Naive thymus-derived CD8-positive, alpha-beta T cell (primary cell): ENCODE measurements around the gene IGFBP5. TPM values are rescaled to one million over a fixed set of nuclear protein-coding genes. Genes with fewer than 3 reads are reported as not detected.
A peak's percentile ranks its signal among the peaks of the same experiment; 100 is the strongest.

Source experiments
- ATAC-seq, 2 donors: fragments of 150-1000 bp; cut with Tn5 transposase in 1 of 2; sonication (Bioruptor Pico), chemical (Tn5 transposase) in 1 of 2; 1 replicate in 1 of 2; 2 replicates in 1 of 2; pipeline ENCODE4 v1.10.0; 2021; ENCODE audit warnings: mild to moderate bottlenecking in 2 of 2, moderate library complexity in 2 of 2
- POLR2A ChIA-PET: fragments of 350-600 bp; sonication (Branson Sonifier 250); formaldehyde crosslinking; loops from one replicate; lab custom pipeline; 2021; ENCODE audit warnings: antibody characterized with exemption; lab: Charles Lee
- DNase-seq, 10 donors: peaks; one replicate each; pipeline versions ENCODE4 v3.0.0 to v3.0.0-alpha.2; 2020 to 2022
- H3K27ac Mint-ChIP-seq, 10 donors: one replicate each; pipeline ENCODE4 v1.8.0; 2020 to 2022; ENCODE audit warnings: mild to moderate bottlenecking in 10 of 10, mixed read lengths in 10 of 10, moderate library complexity in 4 of 10, inconsistent platforms in 1 of 10
- H3K27me3 Mint-ChIP-seq, 5 donors: one replicate each; pipeline ENCODE4 v1.8.0; 2021 to 2022; ENCODE audit warnings: mixed read lengths in 5 of 5
- H3K36me3 Mint-ChIP-seq, 3 donors: one replicate each; pipeline ENCODE4 v1.8.0; 2020 to 2022; ENCODE audit warnings: mixed read lengths in 3 of 3, mild to moderate bottlenecking in 2 of 3, inconsistent platforms in 1 of 3
- H3K4me1 Mint-ChIP-seq, 4 donors: one replicate each; pipeline ENCODE4 v1.8.0; 2021 to 2022; ENCODE audit warnings: mixed read lengths in 4 of 4
- H3K4me3 Mint-ChIP-seq, 10 donors: one replicate each; pipeline ENCODE4 v1.8.0; 2020 to 2022; ENCODE audit warnings: mild to moderate bottlenecking in 10 of 10, mixed read lengths in 10 of 10, moderate library complexity in 6 of 10, inconsistent platforms in 1 of 10
- H3K9me3 Mint-ChIP-seq, 9 donors: one replicate each; pipeline ENCODE4 v1.8.0; 2020 to 2022; ENCODE audit warnings: mixed read lengths in 9 of 9, mild to moderate bottlenecking in 3 of 9, inconsistent platforms in 1 of 9, moderate library complexity in 1 of 9
- polyA plus RNA-seq, 3 donors: library from polyadenylated mRNA; unstranded; fragments of 300-500 nt; fragmentation: Illumina TruSeq; gene quantifications; one replicate each; pipeline ENCODE4 v1.2.3, GENCODE V29; 2021
- total RNA-seq, 8 experiments: library from RNA in 2 of 8; stranded (reverse) in 2 of 8; gene quantifications; one replicate each; pipeline ENCODE4 v1.2.3 and lab custom pipeline; 2021 to 2026

Gene IGFBP5
- total and polyA plus RNA-seq, 5 experiments from 2014 or later: not detected

GRCh38 chr2:216680951-216681629, 14.3 kb downstream of the IGFBP5 start:
- DNase-seq (no peak), ATAC-seq (no peak)
- Mint-ChIP-seq H3K9me3 (no peaks in the 10 kb centered on the region), H3K4me3 (no peak overlapping the region), H3K27me3 (peaks cover 10 to 53% (median 21%) of the 10 kb centered on the region in 5 donors), H3K4me1 (peaks cover 2 to 6% (median 3%) of the 10 kb centered on the region in 4 donors), H3K27ac (peak overlapping the region in 1 of 10 donors; percentile 1), H3K36me3 (no peaks in the 10 kb centered on the region)
- POLR2A ChIA-PET: no interaction called here

GRCh38 chr2:216679658-216680024, 15.7 kb downstream of the IGFBP5 start:
- peak overlapping the region in 1 of 10 donors; percentile 74 for H3K27ac Mint-ChIP-seq
- POLR2A ChIA-PET: no interaction called here
- H3K36me3 Mint-ChIP-seq: no peaks in the 10 kb centered on the region
- H3K4me1 Mint-ChIP-seq: peaks cover 2 to 6% (median 3%) of the 10 kb centered on the region in 4 donors
- H3K27me3 Mint-ChIP-seq: peaks cover 9 to 43% (median 18%) of the 10 kb centered on the region in 5 donors
- H3K9me3 Mint-ChIP-seq: no peaks in the 10 kb centered on the region
- DNase-seq (no peak), ATAC-seq (no peak)
- H3K4me3 Mint-ChIP-seq: no peak overlapping the region

GRCh38 chr2:216678813-216679657, 16.3 kb downstream of the IGFBP5 start:
- Mint-ChIP-seq H3K27ac (no peak overlapping the region), H3K4me1 (peaks cover 2 to 6% (median 3%) of the 10 kb centered on the region in 4 donors)

GRCh38 chr2:216678098-216678465, 17.3 kb downstream of the IGFBP5 start:
- peaks cover 3 to 28% (median 5%) of the 10 kb centered on the region in 5 donors for H3K27me3 Mint-ChIP-seq
- H3K36me3 Mint-ChIP-seq: no peaks in the 10 kb centered on the region
- ATAC-seq (no peak), DNase-seq (no peak)
- no peaks in the 10 kb centered on the region for H3K9me3 Mint-ChIP-seq
- peaks cover 2 to 6% (median 3%) of the 10 kb centered on the region in 4 donors for H3K4me1 Mint-ChIP-seq
- POLR2A ChIA-PET: no interaction called here
- peak overlapping the region in 1 of 10 donors; percentile 69 for H3K27ac Mint-ChIP-seq
- no peak overlapping the region for H3K4me3 Mint-ChIP-seq

More at GRCh38 chr2:216678813-216679657, 16.3 kb downstream of the IGFBP5 start:
- ATAC-seq: no peak
- H3K27me3 Mint-ChIP-seq: peaks cover 5 to 37% (median 12%) of the 10 kb centered on the region in 5 donors
- POLR2A ChIA-PET: no interaction called here
- DNase-seq: no peak
- H3K4me3 Mint-ChIP-seq: no peak overlapping the region
- no peaks in the 10 kb centered on the region for H3K9me3 Mint-ChIP-seq
- no peaks in the 10 kb centered on the region for H3K36me3 Mint-ChIP-seq

- Mint-ChIP-seq H3K36me3 (no peaks in the 10 kb centered on the region), H3K27me3 (peaks cover 3 to 24% (median 5%) of the 10 kb centered on the region in 5 donors), H3K27ac (no peak overlapping the region), H3K9me3 (no peaks in the 10 kb centered on the region), H3K4me1 (peaks cover 2 to 6% (median 3%) of the 10 kb centered on the region in 4 donors), H3K4me3 (no peak overlapping the region)
- ATAC-seq: no peak
- no peak for DNase-seq
- POLR2A ChIA-PET: no interaction called here
Measured at GRCh38 chr2:216677439-216678097, 17.8 kb downstream of the IGFBP5 start.

- Mint-ChIP-seq H3K4me3 (no peak overlapping the region), H3K36me3 (no peaks in the 10 kb centered on the region), H3K27ac (no peak overlapping the region), H3K27me3 (peaks cover 1 to 17% (median 3%) of the 10 kb centered on the region in 5 donors), H3K9me3 (no peaks in the 10 kb centered on the region), H3K4me1 (no peaks in the 10 kb centered on the region)
- POLR2A ChIA-PET: no interaction called here
- DNase-seq (no peak), ATAC-seq (no peak)
Measured at GRCh38 chr2:216676630-216677029, 18.7 kb downstream of the IGFBP5 start.

- Mint-ChIP-seq H3K27ac (no peak overlapping the region), H3K36me3 (no peaks in the 10 kb centered on the region), H3K4me3 (no peak overlapping the region), H3K9me3 (no peaks in the 10 kb centered on the region), H3K4me1 (no peaks in the 10 kb centered on the region), H3K27me3 (peaks cover 3 to 14% (median 6%) of the 10 kb centered on the region in 5 donors)
- POLR2A ChIA-PET: interaction anchor here (0.6 kb wide), 1 partner anchor 8 kb away, joined by 5 read pairs; no protein-coding TSS in a partner anchor
- no peak for DNase-seq
- no peak for ATAC-seq
Measured at GRCh38 chr2:216674376-216674775, 21.0 kb downstream of the IGFBP5 start.

GRCh38 chr2:216673609-216674008, 21.7 kb downstream of the IGFBP5 start:
- Mint-ChIP-seq H3K36me3 (no peaks in the 10 kb centered on the region), H3K4me3 (no peak overlapping the region), H3K27me3 (peaks cover 6 to 21% (median 10%) of the 10 kb centered on the region in 5 donors), H3K27ac (no peak overlapping the region), H3K4me1 (no peaks in the 10 kb centered on the region), H3K9me3 (no peaks in the 10 kb centered on the region)
- POLR2A ChIA-PET: no interaction called here
- no peak for DNase-seq
- ATAC-seq: no peak

- no peaks in the 10 kb centered on the region for H3K4me1 Mint-ChIP-seq
- DNase-seq (no peak), ATAC-seq (no peak)
- POLR2A ChIA-PET: no interaction called here
- H3K27ac Mint-ChIP-seq: no peak overlapping the region
- no peaks in the 10 kb centered on the region for H3K36me3 Mint-ChIP-seq
- H3K4me3 Mint-ChIP-seq: no peak overlapping the region
- H3K27me3 Mint-ChIP-seq: peaks cover 6 to 21% (median 10%) of the 10 kb centered on the region in 5 donors
- H3K9me3 Mint-ChIP-seq: no peaks in the 10 kb centered on the region
Measured at GRCh38 chr2:216673021-216673420, 22.3 kb downstream of the IGFBP5 start.

- Mint-ChIP-seq H3K4me3 (no peak overlapping the region), H3K27me3 (peaks cover 6 to 18% (median 12%) of the 10 kb centered on the region in 5 donors), H3K9me3 (no peaks in the 10 kb centered on the region), H3K36me3 (no peaks in the 10 kb centered on the region), H3K27ac (no peak overlapping the region), H3K4me1 (no peaks in the 10 kb centered on the region)
- DNase-seq: no peak
- ATAC-seq: no peak
- POLR2A ChIA-PET: no interaction called here
Measured at GRCh38 chr2:216672466-216672865, 22.9 kb downstream of the IGFBP5 start.

- no peaks in the 10 kb centered on the region for H3K4me1 Mint-ChIP-seq
- H3K36me3 Mint-ChIP-seq: no peaks in the 10 kb centered on the region
- no peak for DNase-seq
- H3K4me3 Mint-ChIP-seq: no peak overlapping the region
- no peak for ATAC-seq
- no peaks in the 10 kb centered on the region for H3K9me3 Mint-ChIP-seq
- H3K27ac Mint-ChIP-seq: no peak overlapping the region
- H3K27me3 Mint-ChIP-seq: peaks cover 6 to 18% (median 12%) of the 10 kb centered on the region in 5 donors
- POLR2A ChIA-PET: no interaction called here
Measured at GRCh38 chr2:216671791-216672343, 23.5 kb downstream of the IGFBP5 start.

- ATAC-seq: no peak
- no peak overlapping the region for H3K27ac Mint-ChIP-seq
- H3K4me3 Mint-ChIP-seq: no peak overlapping the region
Measured at GRCh38 chr2:216671081-216671411, 24.3 kb downstream of the IGFBP5 start.

More at GRCh38 chr2:216671081-216671411, 24.3 kb downstream of the IGFBP5 start:
- DNase-seq: no peak
- POLR2A ChIA-PET: no interaction called here
- peaks cover 0 to 2% (median 0%) of the 10 kb centered on the region in 4 donors for H3K4me1 Mint-ChIP-seq
- H3K36me3 Mint-ChIP-seq: no peaks in the 10 kb centered on the region
- H3K27me3 Mint-ChIP-seq: peaks cover 6 to 18% (median 12%) of the 10 kb centered on the region in 5 donors
- no peaks in the 10 kb centered on the region for H3K9me3 Mint-ChIP-seq
